Measurements from ENCODE around the gene MBNL2. TPM values are rescaled to one million over a fixed set of nuclear protein-coding genes. Genes with fewer than 3 reads are reported as not detected.

MBNL2 gene
- total RNA-seq, 2 experiments from 2014 or later: 13.4 to 15.5 TPM

GRCh38 chr13:97308735-97309429 lies 86.7 kb downstream of the MBNL2 start:
- Mint-ChIP-seq H3K4me1 (no peaks in the 10 kb centered on the region), H3K4me3 (no peak overlapping the region), H3K27me3 (no peaks in the 10 kb centered on the region), H3K9me3 (no peaks in the 10 kb centered on the region), H3K36me3 (ENCODE audit: low read depth) (peaks cover 3% of the 10 kb centered on the region), H3K27ac (no peak overlapping the region)
- no peak for DNase-seq
- ChIA-PET POLR2A (no interaction called here), CTCF (no interaction called here)

DNA sequence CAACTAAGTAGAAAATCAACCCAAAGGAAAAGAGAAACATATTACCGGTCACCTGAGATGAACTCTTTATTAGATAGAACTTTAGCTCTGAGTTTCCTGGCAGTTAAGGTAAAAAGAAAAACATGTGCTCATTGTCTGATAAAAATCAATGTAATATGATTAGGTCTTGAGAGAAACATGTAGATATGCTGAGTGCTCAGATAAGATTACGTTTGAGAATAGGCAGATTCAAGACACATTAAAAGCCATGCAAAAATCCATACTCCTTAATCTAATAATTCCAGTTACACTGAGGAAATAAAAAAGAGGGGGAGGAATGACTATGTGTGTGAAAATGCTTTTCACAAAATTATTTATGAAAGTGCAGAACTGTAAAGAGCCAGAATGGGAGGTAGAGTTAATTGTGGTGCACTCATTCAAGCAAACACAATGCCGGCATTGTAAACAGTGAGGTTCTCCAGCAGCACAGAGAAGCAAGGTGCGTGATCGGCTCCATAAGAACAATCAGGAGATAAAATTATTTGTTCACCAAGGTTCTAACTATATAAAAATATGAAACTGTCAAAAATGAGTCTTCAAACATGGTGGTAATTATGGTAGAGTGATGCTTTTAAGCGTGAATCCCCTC lies 88.8 kb downstream of the MBNL2 start:
- H3K4me1 Mint-ChIP-seq: no peaks in the 10 kb centered on the region
- H3K4me3 Mint-ChIP-seq: no peak overlapping the region
- no peaks in the 10 kb centered on the region for H3K9me3 Mint-ChIP-seq
- ChIA-PET POLR2A (no interaction called here), CTCF (interaction anchor here (0.7 kb wide), 3 partner anchors 148 to 194 kb away, joined by 3 read pairs; no protein-coding TSS in a partner anchor)
- DNase-seq: no peak
- H3K27ac Mint-ChIP-seq: no peak overlapping the region
- H3K27me3 Mint-ChIP-seq: no peaks in the 10 kb centered on the region
- peaks cover 7% of the 10 kb centered on the region for H3K36me3 Mint-ChIP-seq (ENCODE audit: low read depth)

DNA sequence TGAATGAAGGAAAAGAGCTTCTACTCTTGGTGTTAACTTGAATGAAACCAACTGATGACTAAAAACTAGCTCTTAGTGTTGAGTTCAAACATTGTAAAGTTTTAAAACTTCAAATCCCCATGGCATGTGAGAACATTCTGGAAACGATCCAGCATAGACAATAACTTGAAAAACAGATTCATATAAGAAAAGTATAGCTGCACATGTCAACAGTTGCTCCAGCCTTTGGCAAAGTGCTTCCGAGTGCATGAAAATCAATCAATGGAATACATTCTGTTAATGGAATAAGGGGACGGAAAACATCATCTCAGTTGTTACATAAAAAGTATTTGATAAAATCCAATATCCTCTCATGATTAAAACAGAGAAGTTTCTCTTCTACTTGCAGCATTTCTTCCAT lies 89.8 kb downstream of the MBNL2 start:
- POLR2A ChIA-PET: no interaction called here
- CTCF ChIA-PET: interaction anchor here (0.6 kb wide), 1 partner anchor 1048 kb away, joined by 3 read pairs; no protein-coding TSS in a partner anchor
- Mint-ChIP-seq H3K4me1 (no peaks in the 10 kb centered on the region), H3K9me3 (no peaks in the 10 kb centered on the region), H3K27ac (no peak overlapping the region), H3K27me3 (no peaks in the 10 kb centered on the region), H3K4me3 (no peak overlapping the region), H3K36me3 (ENCODE audit: low read depth) (peaks cover 4% of the 10 kb centered on the region)
- no peak for DNase-seq

DNA sequence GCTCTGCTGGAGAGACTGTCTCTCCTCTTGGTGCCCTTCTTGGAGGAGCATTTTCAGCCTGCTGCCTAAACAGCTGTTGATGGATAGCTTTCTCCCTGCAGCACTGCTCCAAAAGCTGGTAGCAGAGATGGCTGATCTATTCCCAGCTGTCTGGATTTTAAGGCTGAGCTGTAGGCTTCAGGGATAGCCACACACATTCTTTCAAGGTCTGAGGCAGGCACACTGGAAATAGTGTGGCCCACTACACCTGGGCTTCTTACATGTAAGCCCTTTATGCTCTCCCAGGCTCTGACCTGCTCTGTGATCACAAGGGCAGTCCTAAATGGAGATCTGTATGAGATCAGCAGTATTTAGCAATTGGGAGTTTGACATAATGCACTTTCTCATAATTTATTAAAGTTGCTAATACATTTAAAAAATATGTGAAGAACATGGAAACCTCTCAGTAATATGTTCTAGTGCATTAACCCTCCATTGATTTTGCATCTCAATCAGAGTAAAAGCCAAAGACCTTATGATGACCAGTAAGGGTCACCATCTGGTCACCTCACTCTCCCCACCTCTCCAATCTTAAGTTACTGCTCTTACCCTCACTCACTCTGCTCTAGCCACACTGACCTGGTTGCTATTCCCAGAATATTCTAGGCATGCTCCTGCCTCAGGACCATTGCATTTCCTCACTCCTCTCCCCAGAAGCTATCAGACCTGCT lies 91.6 kb downstream of the MBNL2 start:
- Mint-ChIP-seq H3K4me3 (no peak overlapping the region), H3K36me3 (ENCODE audit: low read depth) (peaks cover 4% of the 10 kb centered on the region), H3K27me3 (no peaks in the 10 kb centered on the region), H3K4me1 (no peaks in the 10 kb centered on the region), H3K27ac (no peak overlapping the region), H3K9me3 (no peaks in the 10 kb centered on the region)
- DNase-seq: no peak
- ChIA-PET CTCF (no interaction called here), POLR2A (no interaction called here)

GRCh38 chr13:97316390-97316789 lies 94.3 kb downstream of the MBNL2 start:
- Mint-ChIP-seq H3K9me3 (no peaks in the 10 kb centered on the region), H3K4me1 (no peaks in the 10 kb centered on the region), H3K36me3 (ENCODE audit: low read depth) (peaks cover 4% of the 10 kb centered on the region), H3K27me3 (no peaks in the 10 kb centered on the region), H3K27ac (no peak overlapping the region), H3K4me3 (no peak overlapping the region)
- POLR2A ChIA-PET: no interaction called here
- CTCF ChIA-PET: no interaction called here
- no peak for DNase-seq

- POLR2A ChIA-PET: no interaction called here
- H3K4me1 Mint-ChIP-seq: no peaks in the 10 kb centered on the region
These were observed 95.8 kb downstream of the MBNL2 start for GRCh38 chr13:97317933-97318332.

DNA sequence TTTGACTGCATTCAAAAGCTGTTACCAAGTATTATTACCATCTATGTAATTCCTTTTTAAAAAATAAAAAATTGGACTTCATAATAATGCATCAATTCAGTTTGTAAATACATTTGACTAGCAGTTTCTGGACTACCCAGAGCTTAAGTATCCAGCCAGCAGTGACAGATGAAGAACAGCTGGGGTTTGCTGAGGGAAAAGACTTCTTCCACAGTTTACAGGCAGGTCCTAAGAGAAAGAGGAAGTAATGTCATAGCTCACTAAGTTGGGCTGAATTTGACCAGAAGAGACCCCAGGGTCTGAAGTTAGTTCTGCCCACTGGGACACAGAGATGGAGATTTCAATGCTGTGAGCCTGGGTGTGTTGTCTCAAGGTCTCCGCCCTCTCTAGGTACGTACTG lies 96.4 kb downstream of the MBNL2 start:
- no peak for DNase-seq
- Mint-ChIP-seq H3K9me3 (no peaks in the 10 kb centered on the region), H3K4me1 (no peaks in the 10 kb centered on the region), H3K4me3 (no peak overlapping the region), H3K27me3 (no peaks in the 10 kb centered on the region), H3K27ac (no peak overlapping the region), H3K36me3 (ENCODE audit: low read depth) (peaks cover 4% of the 10 kb centered on the region)
- POLR2A ChIA-PET: no interaction called here
- CTCF ChIA-PET: interaction anchor here (0.6 kb wide), 1 partner anchor 41 kb away, joined by 4 read pairs; no protein-coding TSS in a partner anchor

More at GRCh38 chr13:97317933-97318332, 95.8 kb downstream of the MBNL2 start:
- H3K27me3 Mint-ChIP-seq: no peaks in the 10 kb centered on the region
- CTCF ChIA-PET: no interaction called here
- H3K9me3 Mint-ChIP-seq: no peaks in the 10 kb centered on the region
- no peak overlapping the region for H3K27ac Mint-ChIP-seq
- H3K4me3 Mint-ChIP-seq: no peak overlapping the region
- peaks cover 4% of the 10 kb centered on the region for H3K36me3 Mint-ChIP-seq (ENCODE audit: low read depth)
- DNase-seq: no peak

- no peaks in the 10 kb centered on the region for H3K27me3 Mint-ChIP-seq
These were observed 97.1 kb downstream of the MBNL2 start for GRCh38 chr13:97319113-97319720.

GRCh38 chr13:97321101-97321500 lies 99.0 kb downstream of the MBNL2 start:
- ChIA-PET POLR2A (no interaction called here), CTCF (no interaction called here)
- no peaks in the 10 kb centered on the region for H3K9me3 Mint-ChIP-seq
- no peaks in the 10 kb centered on the region for H3K4me1 Mint-ChIP-seq
- no peak overlapping the region for H3K27ac Mint-ChIP-seq
- H3K36me3 Mint-ChIP-seq (ENCODE audit: low read depth): no peaks in the 10 kb centered on the region
- no peak for DNase-seq
- no peak overlapping the region for H3K4me3 Mint-ChIP-seq
- no peaks in the 10 kb centered on the region for H3K27me3 Mint-ChIP-seq

More at GRCh38 chr13:97319113-97319720, 97.1 kb downstream of the MBNL2 start:
- CTCF ChIA-PET: interaction anchor here (0.6 kb wide), 2 partner anchors 40 to 191 kb away, joined by 4 read pairs; no protein-coding TSS in a partner anchor
- DNase-seq: no peak
- H3K4me3 Mint-ChIP-seq: no peak overlapping the region
- POLR2A ChIA-PET: no interaction called here
- peaks cover 2% of the 10 kb centered on the region for H3K36me3 Mint-ChIP-seq (ENCODE audit: low read depth)
- no peak overlapping the region for H3K27ac Mint-ChIP-seq
- H3K9me3 Mint-ChIP-seq: no peaks in the 10 kb centered on the region
- H3K4me1 Mint-ChIP-seq: no peaks in the 10 kb centered on the region

DNA sequence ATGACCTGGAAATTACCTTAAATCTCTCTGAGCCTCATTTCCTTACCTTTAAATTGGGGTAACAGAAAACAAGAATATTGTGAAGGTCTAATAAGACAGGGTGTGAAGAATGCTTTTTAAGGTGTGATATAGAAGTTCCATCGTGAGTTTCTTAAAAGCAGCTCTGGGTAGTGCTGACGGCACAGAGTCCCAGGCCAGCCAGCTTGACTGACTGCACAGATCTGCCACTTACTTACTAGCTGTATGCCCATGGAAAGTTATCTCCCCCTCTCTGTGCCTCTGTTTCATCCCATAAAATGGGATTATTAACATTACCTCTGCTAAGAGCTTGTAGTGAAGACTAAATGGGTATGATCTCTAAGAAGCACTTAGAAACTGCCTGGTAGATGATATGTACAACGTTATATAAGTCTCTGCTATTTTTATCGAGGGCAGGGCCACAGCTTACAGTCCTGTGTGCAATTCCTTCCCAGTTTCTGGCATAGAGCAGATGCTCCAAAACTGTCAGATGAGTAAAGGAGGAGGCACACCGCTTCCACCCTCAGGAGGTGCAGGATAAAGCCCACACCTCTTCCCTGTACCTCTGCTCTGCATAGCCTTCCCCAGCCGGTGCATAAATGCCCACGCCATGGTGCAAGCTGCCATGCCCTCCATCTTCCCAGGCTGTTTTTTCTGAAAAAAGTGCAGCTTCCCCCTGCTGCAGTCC lies 99.6 kb downstream of the MBNL2 start:
- Mint-ChIP-seq H3K27ac (no peak overlapping the region), H3K9me3 (no peaks in the 10 kb centered on the region), H3K4me3 (no peak overlapping the region), H3K27me3 (no peaks in the 10 kb centered on the region), H3K36me3 (ENCODE audit: low read depth) (no peaks in the 10 kb centered on the region), H3K4me1 (no peaks in the 10 kb centered on the region)
- ChIA-PET POLR2A (no interaction called here), CTCF (no interaction called here)
- DNase-seq: no peak

- no peaks in the 10 kb centered on the region for H3K9me3 Mint-ChIP-seq
- no peaks in the 10 kb centered on the region for H3K36me3 Mint-ChIP-seq (ENCODE audit: low read depth)
- H3K27ac Mint-ChIP-seq: no peak overlapping the region
- ChIA-PET CTCF (interaction anchor here (1.1 to 1.3 kb wide), 2 partner anchors 22 to 25 kb away, joined by 3 read pairs; no protein-coding TSS in a partner anchor), POLR2A (no interaction called here)
- H3K4me3 Mint-ChIP-seq: no peak overlapping the region
- no peak for DNase-seq
- H3K27me3 Mint-ChIP-seq: no peaks in the 10 kb centered on the region
- no peaks in the 10 kb centered on the region for H3K4me1 Mint-ChIP-seq
These were observed 100.7 kb downstream of the MBNL2 start for GRCh38 chr13:97322740-97323342.

- CTCF ChIA-PET: interaction anchor here (1.3 kb wide), 1 partner anchor 23 kb away, joined by 3 read pairs; no protein-coding TSS in a partner anchor
- H3K36me3 Mint-ChIP-seq (ENCODE audit: low read depth): no peaks in the 10 kb centered on the region
- POLR2A ChIA-PET: no interaction called here
- no peak for DNase-seq
- H3K9me3 Mint-ChIP-seq: no peaks in the 10 kb centered on the region
- no peaks in the 10 kb centered on the region for H3K4me1 Mint-ChIP-seq
- no peaks in the 10 kb centered on the region for H3K27me3 Mint-ChIP-seq
- no peak overlapping the region for H3K4me3 Mint-ChIP-seq
- no peak overlapping the region for H3K27ac Mint-ChIP-seq
These were observed 102.0 kb downstream of the MBNL2 start for GRCh38 chr13:97324115-97324514.
